IgD-negative memory B cell (primary cell): ENCODE data around the gene SLC9A4. TPM values are rescaled to one million over a fixed set of nuclear protein-coding genes. Genes with fewer than 3 reads are reported as not detected.

Experiments used
- H3K27ac Mint-ChIP-seq, 3 donors: one replicate each; pipeline ENCODE4 v1.8.0; 2020 to 2022; ENCODE audit warnings: mild to moderate bottlenecking in 3 of 3, mixed read lengths in 3 of 3, moderate library complexity in 1 of 3
- H3K27me3 Mint-ChIP-seq: one replicate; pipeline ENCODE4 v1.8.0; 2021; ENCODE audit warnings: mixed read lengths
- H3K36me3 Mint-ChIP-seq: one replicate; pipeline ENCODE4 v1.8.0; 2020; ENCODE audit warnings: mild to moderate bottlenecking, mixed read lengths
- H3K4me1 Mint-ChIP-seq, 3 donors: one replicate each; pipeline ENCODE4 v1.8.0; 2020 to 2022; ENCODE audit warnings: mixed read lengths in 3 of 3, mild to moderate bottlenecking in 1 of 3
- H3K4me3 Mint-ChIP-seq, 4 donors: one replicate each; pipeline ENCODE4 v1.8.0; 2020 to 2022; ENCODE audit warnings: mild to moderate bottlenecking in 4 of 4, mixed read lengths in 4 of 4, moderate library complexity in 3 of 4
- H3K9me3 Mint-ChIP-seq, 3 donors: one replicate each; pipeline ENCODE4 v1.8.0; 2020 to 2021; ENCODE audit warnings: mixed read lengths in 3 of 3, mild to moderate bottlenecking in 1 of 3
- polyA plus RNA-seq: library from polyadenylated mRNA; unstranded; fragments of 300-500 nt; fragmentation: Illumina TruSeq; gene quantifications from one replicate; pipeline ENCODE4 v1.2.3, GENCODE V29; 2021

The SLC9A4 gene, protein sequence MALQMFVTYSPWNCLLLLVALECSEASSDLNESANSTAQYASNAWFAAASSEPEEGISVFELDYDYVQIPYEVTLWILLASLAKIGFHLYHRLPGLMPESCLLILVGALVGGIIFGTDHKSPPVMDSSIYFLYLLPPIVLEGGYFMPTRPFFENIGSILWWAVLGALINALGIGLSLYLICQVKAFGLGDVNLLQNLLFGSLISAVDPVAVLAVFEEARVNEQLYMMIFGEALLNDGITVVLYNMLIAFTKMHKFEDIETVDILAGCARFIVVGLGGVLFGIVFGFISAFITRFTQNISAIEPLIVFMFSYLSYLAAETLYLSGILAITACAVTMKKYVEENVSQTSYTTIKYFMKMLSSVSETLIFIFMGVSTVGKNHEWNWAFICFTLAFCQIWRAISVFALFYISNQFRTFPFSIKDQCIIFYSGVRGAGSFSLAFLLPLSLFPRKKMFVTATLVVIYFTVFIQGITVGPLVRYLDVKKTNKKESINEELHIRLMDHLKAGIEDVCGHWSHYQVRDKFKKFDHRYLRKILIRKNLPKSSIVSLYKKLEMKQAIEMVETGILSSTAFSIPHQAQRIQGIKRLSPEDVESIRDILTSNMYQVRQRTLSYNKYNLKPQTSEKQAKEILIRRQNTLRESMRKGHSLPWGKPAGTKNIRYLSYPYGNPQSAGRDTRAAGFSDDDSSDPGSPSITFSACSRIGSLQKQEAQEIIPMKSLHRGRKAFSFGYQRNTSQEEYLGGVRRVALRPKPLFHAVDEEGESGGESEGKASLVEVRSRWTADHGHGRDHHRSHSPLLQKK
- polyA plus RNA-seq: not detected

DNA sequence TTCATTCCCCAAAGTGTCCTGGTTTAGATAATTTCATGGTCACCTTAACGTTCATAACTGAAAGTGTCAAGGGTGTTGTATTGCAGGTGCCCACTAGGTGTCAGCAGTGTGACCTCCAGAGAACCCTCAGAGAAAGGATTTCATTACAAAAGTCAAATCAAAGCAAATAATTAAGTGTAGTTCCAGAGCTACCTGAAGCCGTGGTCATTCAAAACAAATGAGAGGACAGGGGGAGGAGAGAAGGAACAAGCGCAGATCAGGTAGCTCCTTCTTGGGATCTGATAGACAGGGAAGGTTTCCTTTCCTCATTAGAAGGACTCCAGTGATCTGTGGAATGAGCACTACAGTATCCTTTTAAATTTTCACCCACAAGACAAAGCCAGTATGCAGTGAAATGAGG is at the start of gene SLC9A4:
TSS of gene SLC9A4 (plus strand) at position 207 of the 400 bp plus-strand sequence. CDS start 534 bp downstream, outside the sequence.
- Mint-ChIP-seq H3K9me3 (peaks cover 6 to 14% (median 7%) of the 10 kb centered on the region in 3 donors), H3K4me3 (no peak within 1 kb of the TSS), H3K27ac (no peak within 1 kb of the TSS), H3K4me1 (peaks cover 0 to 2% (median 0%) of the 10 kb centered on the region in 3 donors), H3K27me3 (peaks cover 7% of the 10 kb centered on the region), H3K36me3 (no peaks in the 10 kb centered on the region)

GRCh38 chr2:102423368-102423767 is 49.7 kb upstream of the SLC9A4 start:
- H3K4me1 Mint-ChIP-seq: peaks cover 28 to 43% (median 28%) of the 10 kb centered on the region in 3 donors
- peaks cover 2% of the 10 kb centered on the region for H3K36me3 Mint-ChIP-seq
- peak overlapping the region in 2 of 4 donors; percentile 7 to 41 for H3K4me3 Mint-ChIP-seq
- peaks cover 2% of the 10 kb centered on the region for H3K27me3 Mint-ChIP-seq
- H3K27ac Mint-ChIP-seq: no peak overlapping the region
- no peaks in the 10 kb centered on the region for H3K9me3 Mint-ChIP-seq

DNA sequence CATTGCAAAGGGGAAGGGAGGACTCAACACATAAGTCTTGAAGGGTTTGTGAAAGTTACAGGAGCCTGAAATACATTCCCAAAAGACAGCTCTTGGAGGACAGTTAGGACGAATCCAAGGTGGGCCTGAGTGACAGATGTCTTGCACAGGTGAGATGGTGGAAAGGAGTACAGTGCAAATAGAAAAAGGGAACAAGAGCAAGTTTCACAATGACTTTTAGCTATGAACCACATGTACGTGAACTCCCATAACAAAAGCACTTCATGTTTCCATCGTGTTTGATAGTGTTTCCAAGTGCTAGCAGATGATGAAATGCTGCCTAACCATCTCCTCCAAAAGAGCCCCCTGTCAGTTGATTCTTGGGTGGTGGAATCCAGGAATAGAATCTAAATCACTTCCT is 48.3 kb upstream of the SLC9A4 start:
- peak overlapping the region in 2 of 4 donors; percentile 19 to 66 for H3K4me3 Mint-ChIP-seq
- peaks cover 22 to 32% (median 22%) of the 10 kb centered on the region in 3 donors for H3K4me1 Mint-ChIP-seq
- peaks cover 4% of the 10 kb centered on the region for H3K36me3 Mint-ChIP-seq

GRCh38 chr2:102425441-102426132 is 47.4 kb upstream of the SLC9A4 start:
- H3K36me3 Mint-ChIP-seq: peaks cover 4% of the 10 kb centered on the region
- peaks cover 24 to 36% (median 27%) of the 10 kb centered on the region in 3 donors for H3K4me1 Mint-ChIP-seq

More for the DNA sequence above, 48.3 kb upstream of the SLC9A4 start:
- peak overlapping the region in 2 of 3 donors; percentile 24 to 76 for H3K27ac Mint-ChIP-seq
- no peaks in the 10 kb centered on the region for H3K9me3 Mint-ChIP-seq
- no peaks in the 10 kb centered on the region for H3K27me3 Mint-ChIP-seq

GRCh38 chr2:102427249-102427648 is 45.8 kb upstream of the SLC9A4 start:
- no peaks in the 10 kb centered on the region for H3K9me3 Mint-ChIP-seq
- H3K4me3 Mint-ChIP-seq: peak overlapping the region in 1 of 4 donors; percentile 12
- H3K36me3 Mint-ChIP-seq: peaks cover 2% of the 10 kb centered on the region
- no peaks in the 10 kb centered on the region for H3K27me3 Mint-ChIP-seq
- H3K4me1 Mint-ChIP-seq: peaks cover 30 to 39% (median 32%) of the 10 kb centered on the region in 3 donors
- peak overlapping the region in 1 of 3 donors; percentile 34 for H3K27ac Mint-ChIP-seq

More at GRCh38 chr2:102425441-102426132, 47.4 kb upstream of the SLC9A4 start:
- no peaks in the 10 kb centered on the region for H3K27me3 Mint-ChIP-seq
- H3K27ac Mint-ChIP-seq: peak overlapping the region in 2 of 3 donors; percentile 24 to 25
- no peaks in the 10 kb centered on the region for H3K9me3 Mint-ChIP-seq
- peak overlapping the region in 2 of 4 donors; percentile 61 for H3K4me3 Mint-ChIP-seq

GRCh38 chr2:102428573-102428972 is 44.5 kb upstream of the SLC9A4 start:
- Mint-ChIP-seq H3K9me3 (no peaks in the 10 kb centered on the region), H3K27me3 (no peaks in the 10 kb centered on the region), H3K27ac (peak overlapping the region in 1 of 3 donors; percentile 38), H3K4me1 (peaks cover 24 to 30% (median 25%) of the 10 kb centered on the region in 3 donors), H3K36me3 (peaks cover 2% of the 10 kb centered on the region), H3K4me3 (peak overlapping the region in 1 of 4 donors; percentile 7)

DNA sequence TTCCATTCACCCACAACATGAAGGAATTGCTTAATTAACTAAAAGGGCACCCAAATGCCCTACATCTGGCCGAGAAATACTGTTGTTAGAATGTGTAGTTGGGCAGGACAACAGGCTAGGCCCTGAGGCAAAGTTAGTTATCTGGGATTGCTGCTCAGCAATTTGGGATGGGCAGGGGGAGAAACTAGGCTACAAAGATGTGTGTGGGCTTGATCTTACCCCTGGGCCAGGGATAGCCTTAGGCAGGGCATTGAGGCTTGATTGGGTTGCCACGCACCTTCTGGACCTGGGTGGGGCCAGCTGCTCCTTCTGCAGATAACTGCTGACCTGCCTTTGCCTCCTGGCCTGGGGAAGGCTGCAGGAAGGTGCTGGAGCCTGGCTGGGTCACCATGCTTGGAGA is 40.6 kb upstream of the SLC9A4 start:
- Mint-ChIP-seq H3K27ac (no peak overlapping the region), H3K4me3 (no peak overlapping the region)

DNA sequence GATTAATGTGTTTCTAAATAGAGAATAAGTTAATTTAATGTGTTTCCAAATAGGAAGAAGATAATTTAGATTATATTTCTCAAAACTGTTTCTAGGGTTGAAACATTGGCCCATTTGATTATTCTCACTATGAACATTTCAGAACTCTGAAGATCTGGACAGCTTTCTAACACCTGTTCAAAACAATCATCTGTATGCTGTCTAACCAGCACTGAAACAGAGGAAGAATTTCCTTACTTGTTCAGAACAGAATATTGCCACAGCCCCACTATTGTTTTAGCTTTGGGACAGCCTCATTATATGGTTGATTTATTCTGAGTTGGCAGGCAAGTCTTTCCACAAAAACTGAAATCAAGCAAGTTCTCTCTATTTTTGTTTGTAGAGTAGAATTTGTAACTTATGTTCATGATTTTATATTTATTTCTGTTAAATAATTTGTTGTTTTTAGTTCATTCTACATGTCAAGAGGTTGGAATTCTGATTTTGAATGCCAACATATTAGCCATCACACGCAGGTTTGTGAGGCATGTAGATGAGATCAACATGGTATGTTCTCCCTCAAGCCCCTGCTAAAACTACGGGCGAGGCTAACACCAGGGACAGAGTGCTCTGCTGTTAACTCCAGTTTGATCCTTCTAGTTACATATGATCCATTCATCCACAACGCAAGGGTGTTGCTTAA is 38.9 kb upstream of the SLC9A4 start:
- Mint-ChIP-seq H3K4me1 (peaks cover 21 to 29% (median 23%) of the 10 kb centered on the region in 3 donors), H3K27me3 (peaks cover 3% of the 10 kb centered on the region), H3K27ac (no peak overlapping the region), H3K4me3 (no peak overlapping the region), H3K36me3 (peaks cover under 1% of the 10 kb centered on the region), H3K9me3 (no peaks in the 10 kb centered on the region)

More for the DNA sequence above, 40.6 kb upstream of the SLC9A4 start:
- H3K4me1 Mint-ChIP-seq: peaks cover 21 to 29% (median 23%) of the 10 kb centered on the region in 3 donors
- H3K27me3 Mint-ChIP-seq: peaks cover 3% of the 10 kb centered on the region
- H3K9me3 Mint-ChIP-seq: no peaks in the 10 kb centered on the region
- peaks cover 2% of the 10 kb centered on the region for H3K36me3 Mint-ChIP-seq

DNA sequence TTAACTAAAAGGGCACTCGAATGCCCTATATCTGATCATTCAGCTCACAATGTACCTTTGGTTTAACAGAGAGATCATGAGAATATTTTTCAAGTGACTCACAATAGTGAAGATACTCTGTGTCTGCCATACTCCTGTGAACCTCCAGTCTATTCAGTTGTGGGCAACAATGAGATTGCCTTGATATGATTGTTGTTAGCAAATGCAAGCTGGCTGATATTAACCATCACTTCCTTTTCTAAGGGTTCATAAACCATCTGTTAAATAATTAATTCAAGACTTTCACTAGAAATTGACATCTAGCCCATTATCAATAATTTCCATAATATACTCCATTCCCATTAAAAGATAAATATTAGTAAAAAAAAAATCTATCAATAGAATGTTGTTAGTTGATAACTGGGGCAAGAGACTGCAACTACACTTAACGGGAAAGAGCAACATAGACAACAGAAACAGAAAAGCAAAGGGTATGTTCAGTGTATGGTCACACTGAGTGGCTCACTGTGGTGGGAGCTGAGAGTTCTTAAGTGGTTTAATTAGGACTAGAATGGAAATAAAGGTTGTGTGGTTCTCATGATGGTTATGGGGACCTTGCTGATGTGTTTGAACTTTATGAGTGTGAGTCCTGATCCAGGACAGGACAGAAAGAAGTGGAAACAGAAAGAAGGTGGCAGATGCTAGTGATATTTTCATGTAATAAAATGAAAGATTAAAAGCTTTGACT is 38.2 kb upstream of the SLC9A4 start:
- H3K27ac Mint-ChIP-seq: no peak overlapping the region
- H3K9me3 Mint-ChIP-seq: no peaks in the 10 kb centered on the region
- H3K4me3 Mint-ChIP-seq: no peak overlapping the region
- peaks cover 21 to 29% (median 23%) of the 10 kb centered on the region in 3 donors for H3K4me1 Mint-ChIP-seq
- peaks cover 3% of the 10 kb centered on the region for H3K27me3 Mint-ChIP-seq
- no peaks in the 10 kb centered on the region for H3K36me3 Mint-ChIP-seq

GRCh38 chr2:102435741-102436140 is 37.3 kb upstream of the SLC9A4 start:
- no peaks in the 10 kb centered on the region for H3K36me3 Mint-ChIP-seq
- peaks cover 3% of the 10 kb centered on the region for H3K27me3 Mint-ChIP-seq
- H3K9me3 Mint-ChIP-seq: no peaks in the 10 kb centered on the region
- H3K4me3 Mint-ChIP-seq: peak overlapping the region in 1 of 4 donors; percentile 69
- no peak overlapping the region for H3K27ac Mint-ChIP-seq
- peaks cover 16 to 24% (median 18%) of the 10 kb centered on the region in 3 donors for H3K4me1 Mint-ChIP-seq

DNA sequence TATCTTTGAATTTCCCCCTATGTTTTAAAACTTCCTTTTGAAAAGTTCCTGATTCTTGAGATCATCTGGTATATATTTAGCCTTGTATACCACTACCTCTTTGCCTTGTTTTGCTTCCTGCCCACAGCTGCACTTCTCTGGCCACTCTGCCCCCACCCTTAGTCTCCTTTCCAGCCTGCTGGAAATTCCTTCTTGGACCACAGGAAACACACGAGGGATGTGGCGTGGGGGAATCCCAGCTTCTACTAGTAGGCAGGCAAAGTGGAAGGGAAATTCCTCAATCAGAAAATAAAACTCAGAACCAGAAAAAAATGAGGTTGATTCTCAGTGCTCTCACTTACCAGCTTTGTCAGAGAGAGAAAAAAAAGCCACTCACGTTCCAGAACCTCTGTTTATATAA is 36.7 kb upstream of the SLC9A4 start:
- H3K36me3 Mint-ChIP-seq: no peaks in the 10 kb centered on the region
- peaks cover 3% of the 10 kb centered on the region for H3K27me3 Mint-ChIP-seq
- H3K27ac Mint-ChIP-seq: peak overlapping the region in 1 of 3 donors; percentile 3
- H3K4me3 Mint-ChIP-seq: peak overlapping the region in 2 of 4 donors; percentile 45 to 69
- H3K4me1 Mint-ChIP-seq: peaks cover 15 to 22% (median 15%) of the 10 kb centered on the region in 3 donors
- no peaks in the 10 kb centered on the region for H3K9me3 Mint-ChIP-seq

- no peaks in the 10 kb centered on the region for H3K9me3 Mint-ChIP-seq
- H3K4me3 Mint-ChIP-seq: no peak overlapping the region
- H3K36me3 Mint-ChIP-seq: no peaks in the 10 kb centered on the region
- H3K4me1 Mint-ChIP-seq: peaks cover 13 to 22% (median 14%) of the 10 kb centered on the region in 3 donors
- H3K27ac Mint-ChIP-seq: no peak overlapping the region
- peaks cover 3% of the 10 kb centered on the region for H3K27me3 Mint-ChIP-seq
These were observed 35.9 kb upstream of the SLC9A4 start for GRCh38 chr2:102437122-102437521.

- no peak overlapping the region for H3K27ac Mint-ChIP-seq
- H3K9me3 Mint-ChIP-seq: no peaks in the 10 kb centered on the region
- peaks cover 3% of the 10 kb centered on the region for H3K27me3 Mint-ChIP-seq
- H3K4me1 Mint-ChIP-seq: peaks cover 16 to 24% (median 16%) of the 10 kb centered on the region in 3 donors
- no peaks in the 10 kb centered on the region for H3K36me3 Mint-ChIP-seq
- no peak overlapping the region for H3K4me3 Mint-ChIP-seq
These were observed 34.9 kb upstream of the SLC9A4 start for GRCh38 chr2:102438111-102438510.
